Choroid plexus epithelial cell (primary cell): Measurements from ENCODE around the gene SNAP25.

ENCODE experiments used
- DNase-seq: peaks from one replicate; pipeline ENCODE4 v3.0.0-alpha.2; 2010; ENCODE audit warnings: low read depth
- H3K4me3 ChIP-seq: 2 replicates; pipeline ENCODE4 v1.5.1; 2011; ENCODE audit warnings: low read depth, mild to moderate bottlenecking, control low read depth, low read length, moderate library complexity
- CTCF ChIP-seq: conservative IDR thresholded peaks from 2 replicates; pipeline ENCODE4 v1.5.1; 2011; ENCODE audit warnings: low read depth, mild to moderate bottlenecking, control low read depth, inconsistent platforms, low read length, moderate library complexity

SNAP25 gene

GRCh38 chr20:10218536-10219451, at the start of gene SNAP25:
TSS of gene SNAP25 (plus strand) at chr20:10218830. CDS start at chr20:10275492, 56,662 bp downstream.
- no peak for TF ChIP-seq CTCF
- peak; percentile 94 for DNase-seq
- peak within 1 kb of the TSS; percentile 65 for H3K4me3 ChIP-seq

GRCh38 chr20:10169752-10170151, 48.9 kb upstream of the SNAP25 start:
- H3K4me3 ChIP-seq = no peak overlapping the region
- DNase-seq = no peak
- TF ChIP-seq CTCF = no peak

- no peak for TF ChIP-seq CTCF
- no peak overlapping the region for H3K4me3 ChIP-seq
- no peak for DNase-seq
Observed at GRCh38 chr20:10170261-10170660, 48.4 kb upstream of the SNAP25 start.

GRCh38 chr20:10171864-10172751, 46.5 kb upstream of the SNAP25 start:
- DNase-seq = peak; percentile 35
- no peak for TF ChIP-seq CTCF
- peak overlapping the region; percentile 59 for H3K4me3 ChIP-seq

- no peak overlapping the region for H3K4me3 ChIP-seq
- no peak for TF ChIP-seq CTCF
- DNase-seq = no peak
Observed at GRCh38 chr20:10172998-10173655, 45.5 kb upstream of the SNAP25 start.

- no peak for DNase-seq
- no peak for TF ChIP-seq CTCF
- no peak overlapping the region for H3K4me3 ChIP-seq
Observed at GRCh38 chr20:10174400-10174799, 44.2 kb upstream of the SNAP25 start.
